ENCODE measurements around the gene AQP2.

The AQP2 gene

GRCh38 chr12:49941556-49942511, 8.7 kb upstream of the AQP2 start:
- no peak overlapping the region for H3K4me3 ChIP-seq (ENCODE audit: low read length)
- no peak for DNase-seq (ENCODE audit: low read depth)
- no peak for TF ChIP-seq CTCF (conservative IDR thresholded peaks at IDR 0.05; ENCODE audit: low read length)

GRCh38 chr12:49942512-49942893, 8.0 kb upstream of the AQP2 start:
- TF ChIP-seq CTCF (conservative IDR thresholded peaks at IDR 0.05; ENCODE audit: low read length): no peak
- no peak for DNase-seq (ENCODE audit: low read depth)
- no peak overlapping the region for H3K4me3 ChIP-seq (ENCODE audit: low read length)

GRCh38 chr12:49942921-49943624, 7.5 kb upstream of the AQP2 start:
- no peak for TF ChIP-seq CTCF (conservative IDR thresholded peaks at IDR 0.05; ENCODE audit: low read length)
- H3K4me3 ChIP-seq (ENCODE audit: low read length): no peak overlapping the region
- DNase-seq (ENCODE audit: low read depth): no peak

GRCh38 chr12:49943625-49943960, 6.9 kb upstream of the AQP2 start:
- H3K4me3 ChIP-seq (ENCODE audit: low read length): no peak overlapping the region

GRCh38 chr12:49944046-49944445, 6.5 kb upstream of the AQP2 start:
- TF ChIP-seq CTCF (conservative IDR thresholded peaks at IDR 0.05; ENCODE audit: low read length): no peak
- DNase-seq (ENCODE audit: low read depth): no peak
- H3K4me3 ChIP-seq (ENCODE audit: low read length): no peak overlapping the region

More at GRCh38 chr12:49943625-49943960, 6.9 kb upstream of the AQP2 start:
- no peak for TF ChIP-seq CTCF (conservative IDR thresholded peaks at IDR 0.05; ENCODE audit: low read length)
- DNase-seq (ENCODE audit: low read depth): no peak

- DNase-seq (ENCODE audit: low read depth): no peak
- TF ChIP-seq CTCF (conservative IDR thresholded peaks at IDR 0.05; ENCODE audit: low read length): no peak
- H3K4me3 ChIP-seq (ENCODE audit: low read length): no peak overlapping the region
Observed at GRCh38 chr12:49944718-49945117, 5.8 kb upstream of the AQP2 start.

Measured in AG10803 (cell line).